GM23338 (cell line): ENCODE data around the gene GADL1. TPM values are rescaled to one million over a fixed set of nuclear protein-coding genes. Genes with fewer than 3 reads are reported as not detected.

Experiments used
- ATAC-seq: fragments of 200-7000 bp; cut with Tn5 transposase; 3 replicates; pipeline ENCODE4 v1.9.1; 2020
- DNase-seq: peaks from one replicate; pipeline ENCODE4 v3.0.0-alpha.2; 2015; ENCODE audit warnings: low spot score
- H2AFZ ChIP-seq: fragments of 200-600 bp; sonication (generic); 2 replicates; pipeline ENCODE4 v1.8.0; 2016; ENCODE audit warnings: antibody characterized with exemption, mild to moderate bottlenecking, moderate library complexity
- H3F3A ChIP-seq: fragments of 200-600 bp; sonication (generic); replicated peaks from 2 replicates; pipeline ENCODE4 v1.8.0; 2017; ENCODE audit warnings: antibody characterized with exemption, mixed run types, low read depth
- H3K27ac ChIP-seq: fragments of 200-600 bp; sonication (generic); 2 replicates; pipeline ENCODE4 v1.6.1; 2016; ENCODE audit warnings: low read depth
- H3K27me3 ChIP-seq: fragments of 200-600 bp; sonication (generic); 2 replicates; pipeline ENCODE4 v1.8.0; 2016; ENCODE audit warnings: mild to moderate bottlenecking, mixed run types, moderate library complexity; ENCODE audit not compliant: insufficient read depth
- H3K36me3 ChIP-seq: fragments of 200-600 bp; sonication (generic); 2 replicates; pipeline ENCODE4 v1.8.0; 2016; ENCODE audit warnings: mild to moderate bottlenecking; ENCODE audit not compliant: insufficient read depth
- H3K4me1 ChIP-seq: fragments of 200-600 bp; sonication (generic); 2 replicates; pipeline ENCODE4 v1.8.0; 2016; ENCODE audit warnings: mild to moderate bottlenecking, moderate library complexity; ENCODE audit not compliant: insufficient read depth
- H3K4me2 ChIP-seq: fragments of 200-600 bp; sonication (generic); 2 replicates; pipeline ENCODE4 v1.7.1; 2017; ENCODE audit warnings: mixed run types
- H3K4me3 ChIP-seq: fragments of 200-600 bp; sonication (generic); 2 replicates; pipeline ENCODE4 v1.6.1; 2016; ENCODE audit warnings: mixed run types
- H3K79me2 ChIP-seq: fragments of 200-600 bp; sonication (generic); replicated peaks from 2 replicates; pipeline ENCODE4 v1.8.0; 2017; ENCODE audit warnings: mild to moderate bottlenecking; ENCODE audit not compliant: insufficient read depth
- H3K9me2 ChIP-seq: fragments of 200-600 bp; sonication (generic); 2 replicates; pipeline ENCODE4 v1.8.0; 2017; ENCODE audit not compliant: insufficient read depth
- H4K20me1 ChIP-seq: fragments of 200-600 bp; sonication (generic); replicated peaks from 2 replicates; pipeline ENCODE4 v1.8.0; 2017; ENCODE audit warnings: mild to moderate bottlenecking; ENCODE audit not compliant: insufficient read depth
- H3K27ac Mint-ChIP-seq: 2 replicates; pipeline ENCODE4 v1.8.0; 2020; ENCODE audit warnings: inconsistent platforms, mild to moderate bottlenecking, moderate library complexity, mixed read lengths
- H3K27me3 Mint-ChIP-seq: 3 replicates; pipeline ENCODE4 v1.8.0; 2022; ENCODE audit warnings: low read depth, mild to moderate bottlenecking, moderate library complexity, mixed read lengths, inconsistent platforms; ENCODE audit not compliant: insufficient read depth, poor library complexity
- H3K36me3 Mint-ChIP-seq: 3 replicates; pipeline ENCODE4 v1.8.0; 2021; ENCODE audit warnings: low read depth, mild to moderate bottlenecking, inconsistent platforms, moderate library complexity, mixed read lengths
- H3K4me1 Mint-ChIP-seq: 3 replicates; pipeline ENCODE4 v1.8.0; 2020; ENCODE audit warnings: mild to moderate bottlenecking, inconsistent platforms, mixed read lengths
- H3K4me3 Mint-ChIP-seq: 3 replicates; pipeline ENCODE4 v1.8.0; 2021; ENCODE audit warnings: moderate library complexity, mild to moderate bottlenecking, inconsistent platforms, mixed read lengths
- H3K9me3 Mint-ChIP-seq: 3 replicates; pipeline ENCODE4 v1.8.0; 2020; ENCODE audit warnings: moderate library complexity, mild to moderate bottlenecking, inconsistent platforms, mixed read lengths
- CREB1 ChIP-seq: fragments of 250-450 bp; sonication (Bioruptor Pico); IDR thresholded peaks from 2 replicates; pipeline ENCODE4 v1.5.0; 2020; ENCODE audit warnings: low read depth, mild to moderate bottlenecking, moderate library complexity
- CTCF ChIP-seq, 2 experiments: fragments of 200-600 bp in 1 of 2; sonication (generic) in 1 of 2; conservative IDR thresholded peaks; 2 replicates each; pipeline versions ENCODE4 v1.5.1 to v1.6.1; 2016 to 2017; ENCODE audit warnings: antibody characterized with exemption in 2 of 2, low read depth in 2 of 2, mild to moderate bottlenecking in 2 of 2, moderate library complexity in 1 of 2
- ETS1 ChIP-seq: IDR thresholded peaks from 2 replicates; pipeline ENCODE4 v1.6.1; 2016; ENCODE audit warnings: antibody characterized with exemption
- EZH2 ChIP-seq: fragments of 200-600 bp; sonication (generic); IDR thresholded peaks from one replicate; pipeline ENCODE4 v1.8.0; 2017; ENCODE audit warnings: antibody characterized with exemption, mild to moderate bottlenecking, low read depth; ENCODE audit not compliant: unreplicated experiment
- EZH2phosphoT487 ChIP-seq: fragments of 200-600 bp; sonication (generic); IDR thresholded peaks from one replicate; pipeline ENCODE4 v1.8.1; 2018; ENCODE audit warnings: antibody characterized with exemption; ENCODE audit not compliant: unreplicated experiment
- NANOG ChIP-seq: IDR thresholded peaks from 2 replicates; pipeline ENCODE4 v1.6.1; 2016; ENCODE audit warnings: antibody characterized with exemption, borderline replicate concordance
- POLR2AphosphoS5 ChIP-seq: IDR thresholded peaks from 2 replicates; pipeline ENCODE4 v1.6.1; 2016; ENCODE audit warnings: antibody characterized with exemption, low read depth
- STAT1 ChIP-seq: IDR thresholded peaks from one replicate; pipeline ENCODE4 v1.6.1; 2016; ENCODE audit warnings: antibody characterized with exemption; ENCODE audit not compliant: unreplicated experiment
- ZNF114 ChIP-seq: fragments of 250-450 bp; sonication (Bioruptor Pico); IDR thresholded peaks from 2 replicates; pipeline ENCODE4 v1.5.0; 2020; ENCODE audit warnings: mild to moderate bottlenecking, moderate library complexity
- ZNF331 ChIP-seq: fragments of 250-450 bp; sonication (Bioruptor Pico); IDR thresholded peaks from 2 replicates; pipeline ENCODE4 v1.5.0; 2020; ENCODE audit warnings: low read depth, mild to moderate bottlenecking, moderate library complexity
- ZNF462 ChIP-seq: fragments of 250-450 bp; sonication (Bioruptor Pico); IDR thresholded peaks from 2 replicates; pipeline ENCODE4 v1.5.0; 2020; ENCODE audit warnings: mild to moderate bottlenecking, moderate library complexity
- polyA plus RNA-seq: library from polyadenylated mRNA; unstranded; fragments of >200 nt; fragmentation: Nextera tagmentation; extraction: Ambion mirVana; gene quantifications from 2 replicates; pipeline ENCODE4 v1.2.1, GENCODE V29; 2016
- total RNA-seq: library from RNA; depleted of rRNA; stranded (reverse); fragments of >200 nt; shearing (Covaris generic); gene quantifications from 2 replicates; pipeline ENCODE4 v1.2.3, GENCODE V29; 2014

The GADL1 gene
- total and polyA plus RNA-seq, 2 experiments from 2014 or later, result 0.35 to 0.50 TPM

GRCh38 chr3:30770387-30770786, 124.1 kb downstream of the GADL1 start:
- no peak overlapping the region for H3K27ac Mint-ChIP-seq
- H3K27me3 Mint-ChIP-seq, result peaks cover 2% of the 10 kb centered on the region
- no peak overlapping the region for H3K4me3 Mint-ChIP-seq
- no peak overlapping the region for H3K4me3 ChIP-seq
- TF ChIP-seq NANOG (no peak), EZH2 (no peak), CREB1 (CRISPR knock-in tag) (no peak), ETS1 (no peak), ZNF331 (CRISPR knock-in tag) (no peak), ZNF462 (no peak), ZNF114 (CRISPR knock-in tag) (no peak), CTCF (conservative IDR thresholded peaks at IDR 0.05; ENCODE audit: low read depth in 2 of 2) (no peak), POLR2AphosphoS5 (no peak), EZH2phosphoT487 (no peak), STAT1 (no peak)
- no peak overlapping the region for H3K27ac ChIP-seq
- no peak for DNase-seq
- H3F3A ChIP-seq, result no peaks in the 10 kb centered on the region
- H3K4me1 Mint-ChIP-seq, result no peaks in the 10 kb centered on the region
- H3K79me2 ChIP-seq, result no peaks in the 10 kb centered on the region
- no peak for ATAC-seq
- H2AFZ ChIP-seq, result no peak overlapping the region
- no peaks in the 10 kb centered on the region for H3K36me3 Mint-ChIP-seq
- H4K20me1 ChIP-seq, result no peaks in the 10 kb centered on the region
- no peak overlapping the region for H3K4me2 ChIP-seq
- H3K36me3 ChIP-seq, result no peaks in the 10 kb centered on the region
- no peaks in the 10 kb centered on the region for H3K4me1 ChIP-seq
- no peaks in the 10 kb centered on the region for H3K9me3 Mint-ChIP-seq
- H3K27me3 ChIP-seq, result no peaks in the 10 kb centered on the region
- no peaks in the 10 kb centered on the region for H3K9me2 ChIP-seq
